HL-60 (cell line): Measurements from ENCODE around the gene METRN.
"Not testable (repeated sequence)": the region's sequence is repeated elsewhere in the genome, so short reads cannot be mapped to it uniquely, and the experiment has no call there.

ENCODE experiments used
- DNase-seq, 2 experiments: peaks; one replicate each; pipeline ENCODE4 v3.0.0-alpha.2; 2010 to 2020; ENCODE audit warnings: low read depth in 1 of 2, low spot score in 1 of 2
- H3K27ac ChIP-seq: fragments of 250-450 bp; sonication (Bioruptor Pico); replicated peaks from 2 replicates; pipeline ENCODE4 v1.5.1; 2020; ENCODE audit warnings: mild to moderate bottlenecking, moderate library complexity
- H3K27me3 ChIP-seq: fragments of 250-450 bp; sonication (Bioruptor Pico); 2 replicates; pipeline ENCODE4 v1.5.1; 2021; ENCODE audit warnings: mild to moderate bottlenecking, moderate library complexity; ENCODE audit not compliant: insufficient read depth, poor library complexity, severe bottlenecking
- H3K4me3 ChIP-seq: replicated peaks from 2 replicates; pipeline ENCODE4 v1.5.1; 2011; ENCODE audit warnings: mild to moderate bottlenecking, control low read depth, low read length; ENCODE audit not compliant: insufficient read depth
- CTCF ChIP-seq: IDR thresholded peaks from one replicate; pipeline ENCODE4 v1.5.1; 2011; ENCODE audit warnings: low read length, control low read depth, inconsistent platforms; ENCODE audit not compliant: insufficient read depth
- GABPA ChIP-seq: IDR thresholded peaks from 2 replicates; pipeline ENCODE4 v1.6.1; 2012; ENCODE audit warnings: low read depth
- POLR2AphosphoS5 ChIP-seq: IDR thresholded peaks from 2 replicates; pipeline ENCODE4 v1.6.1; 2012; ENCODE audit warnings: low read depth
- SPI1 ChIP-seq: IDR thresholded peaks from 2 replicates; pipeline ENCODE4 v1.6.1; 2012; ENCODE audit warnings: low read depth, mild to moderate bottlenecking, borderline replicate concordance
- TF ChIP-seq, protein P1 (sequence below): IDR thresholded peaks from 2 replicates; pipeline ENCODE4 v1.6.1; 2012; ENCODE audit warnings: low read depth; ENCODE audit not compliant: insufficient replicate concordance

Gene METRN

GRCh38 chr16:712740-713250 lies 2.1 kb upstream of the METRN start:
- H3K27ac ChIP-seq, H3K4me3 ChIP-seq: not testable (repeated sequence)
- peaks cover 34% of the 10 kb centered on the region for H3K27me3 ChIP-seq
- peak in 1 of 2 experiments; percentile 54 for DNase-seq

DNA sequence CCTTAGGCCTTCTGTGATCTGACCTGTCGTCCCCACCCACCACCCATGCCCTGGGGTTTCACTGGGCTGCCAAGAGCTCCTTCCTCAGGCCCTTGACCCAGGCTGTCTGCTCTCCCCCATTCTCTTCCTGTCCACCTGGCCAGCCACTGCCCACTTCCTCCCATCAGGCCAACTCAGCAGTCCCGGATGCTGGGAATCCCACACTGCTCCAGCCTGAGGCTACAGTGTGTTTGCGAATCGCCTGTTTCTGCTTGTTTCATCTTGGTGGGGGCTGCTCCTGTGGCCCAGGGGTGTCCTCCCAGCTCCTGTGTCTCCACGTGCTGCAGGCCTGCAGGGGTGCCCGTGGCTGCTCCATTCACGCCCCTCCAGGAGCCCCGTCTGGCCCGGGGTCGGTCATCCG lies 839 bp upstream of the METRN start:
- TF ChIP-seq GABPA (no peak), POLR2AphosphoS5 (no peak), SPI1 (no peak), CTCF (no peak)
- TF ChIP-seq, protein P1, sequence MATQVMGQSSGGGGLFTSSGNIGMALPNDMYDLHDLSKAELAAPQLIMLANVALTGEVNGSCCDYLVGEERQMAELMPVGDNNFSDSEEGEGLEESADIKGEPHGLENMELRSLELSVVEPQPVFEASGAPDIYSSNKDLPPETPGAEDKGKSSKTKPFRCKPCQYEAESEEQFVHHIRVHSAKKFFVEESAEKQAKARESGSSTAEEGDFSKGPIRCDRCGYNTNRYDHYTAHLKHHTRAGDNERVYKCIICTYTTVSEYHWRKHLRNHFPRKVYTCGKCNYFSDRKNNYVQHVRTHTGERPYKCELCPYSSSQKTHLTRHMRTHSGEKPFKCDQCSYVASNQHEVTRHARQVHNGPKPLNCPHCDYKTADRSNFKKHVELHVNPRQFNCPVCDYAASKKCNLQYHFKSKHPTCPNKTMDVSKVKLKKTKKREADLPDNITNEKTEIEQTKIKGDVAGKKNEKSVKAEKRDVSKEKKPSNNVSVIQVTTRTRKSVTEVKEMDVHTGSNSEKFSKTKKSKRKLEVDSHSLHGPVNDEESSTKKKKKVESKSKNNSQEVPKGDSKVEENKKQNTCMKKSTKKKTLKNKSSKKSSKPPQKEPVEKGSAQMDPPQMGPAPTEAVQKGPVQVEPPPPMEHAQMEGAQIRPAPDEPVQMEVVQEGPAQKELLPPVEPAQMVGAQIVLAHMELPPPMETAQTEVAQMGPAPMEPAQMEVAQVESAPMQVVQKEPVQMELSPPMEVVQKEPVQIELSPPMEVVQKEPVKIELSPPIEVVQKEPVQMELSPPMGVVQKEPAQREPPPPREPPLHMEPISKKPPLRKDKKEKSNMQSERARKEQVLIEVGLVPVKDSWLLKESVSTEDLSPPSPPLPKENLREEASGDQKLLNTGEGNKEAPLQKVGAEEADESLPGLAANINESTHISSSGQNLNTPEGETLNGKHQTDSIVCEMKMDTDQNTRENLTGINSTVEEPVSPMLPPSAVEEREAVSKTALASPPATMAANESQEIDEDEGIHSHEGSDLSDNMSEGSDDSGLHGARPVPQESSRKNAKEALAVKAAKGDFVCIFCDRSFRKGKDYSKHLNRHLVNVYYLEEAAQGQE: no peak
- no peak overlapping the region for H3K27ac ChIP-seq
- H3K4me3 ChIP-seq: no peak overlapping the region
- H3K27me3 ChIP-seq: peaks cover 29% of the 10 kb centered on the region
- DNase-seq: no peak

- DNase-seq: no peak
- TF ChIP-seq GABPA (no peak), POLR2AphosphoS5 (0 out of 2 replicates have a peak, but pooled peaks have one; percentile 0)
- TF ChIP-seq, protein P1: no peak
- H3K27me3 ChIP-seq: peaks cover 14% of the 10 kb centered on the region
- no peak overlapping the region for H3K27ac ChIP-seq
- H3K4me3 ChIP-seq: peak overlapping the region; percentile 42
Observed at GRCh38 chr16:715477-716199, 720 bp downstream of the METRN start.

- TF ChIP-seq GABPA (no peak), POLR2AphosphoS5 (no peak), CTCF (no peak), SPI1 (no peak)
- TF ChIP-seq, protein P1: no peak
- no peak overlapping the region for H3K4me3 ChIP-seq
- DNase-seq: no peak
- no peak overlapping the region for H3K27ac ChIP-seq
- peaks cover 9% of the 10 kb centered on the region for H3K27me3 ChIP-seq
Observed at GRCh38 chr16:716200-716568, 1.3 kb downstream of the METRN start.
